Measurements from ENCODE around the gene UBL4B. TPM values are rescaled to one million over a fixed set of nuclear protein-coding genes. Genes with fewer than 3 reads are reported as not detected.

The UBL4B gene
- total RNA-seq, 4 donors from 2014 or later, result 0.16 TPM; not detected in 3

- intact Hi-C loops (cut with DNase I; ENCODE audit: low total_unique reads), result no loop called here
- no peaks in the 10 kb centered on the region for H3K27me3 ChIP-seq
- H3K4me1 ChIP-seq, result no peaks in the 10 kb centered on the region
- DNase-seq (no peak), ATAC-seq (no peak)
- no peaks in the 10 kb centered on the region for H3K9me3 ChIP-seq
- no peak overlapping the region for H3K27ac ChIP-seq
- in situ Hi-C loops (cut with MboI; ENCODE audit: low sequenced_read_pairs in 4 of 4), result no loop called here
- no peak overlapping the region for H3K4me3 ChIP-seq
- TF ChIP-seq POLR2A (IDR thresholded peaks at IDR 0.05) (no peak), CTCF (IDR thresholded peaks at IDR 0.05 in 4 of 5, conservative IDR thresholded peaks at IDR 0.05 in 1 of 5) (no peak)
- H3K36me3 ChIP-seq, result no peaks in the 10 kb centered on the region
Measured at GRCh38 chr1:110098222-110099026, 13.8 kb upstream of the UBL4B start.

GRCh38 chr1:110100335-110100734, 11.9 kb upstream of the UBL4B start:
- H3K4me3 ChIP-seq, result no peak overlapping the region
- no peaks in the 10 kb centered on the region for H3K9me3 ChIP-seq
- no peaks in the 10 kb centered on the region for H3K4me1 ChIP-seq
- no peak overlapping the region for H3K27ac ChIP-seq
- intact Hi-C loops (cut with DNase I; ENCODE audit: low total_unique reads) (no loop called here), in situ Hi-C loops (cut with MboI; ENCODE audit: low sequenced_read_pairs in 4 of 4) (loop anchor here in 2 of 4 donors (10.0 kb wide), 1 partner anchor 46 kb away; no protein-coding TSS in a partner anchor)
- TF ChIP-seq POLR2A (IDR thresholded peaks at IDR 0.05) (no peak), CTCF (IDR thresholded peaks at IDR 0.05 in 4 of 5, conservative IDR thresholded peaks at IDR 0.05 in 1 of 5) (no peak)
- H3K27me3 ChIP-seq, result no peaks in the 10 kb centered on the region
- ATAC-seq (no peak), DNase-seq (no peak)
- no peaks in the 10 kb centered on the region for H3K36me3 ChIP-seq

GRCh38 chr1:110102081-110102480, 10.2 kb upstream of the UBL4B start:
- in situ Hi-C loops (cut with MboI; ENCODE audit: low sequenced_read_pairs in 4 of 4), result loop anchor here in 2 of 4 donors (10.0 kb wide), 1 partner anchor 47 kb away; no protein-coding TSS in a partner anchor
- H3K4me1 ChIP-seq, result no peaks in the 10 kb centered on the region
- no peak for TF ChIP-seq CTCF (IDR thresholded peaks at IDR 0.05 in 4 of 5, conservative IDR thresholded peaks at IDR 0.05 in 1 of 5)
- no peak for TF ChIP-seq POLR2A (IDR thresholded peaks at IDR 0.05)
- H3K36me3 ChIP-seq, result no peaks in the 10 kb centered on the region
- H3K27me3 ChIP-seq, result no peaks in the 10 kb centered on the region
- H3K9me3 ChIP-seq, result no peaks in the 10 kb centered on the region
- ATAC-seq, result no peak
- DNase-seq, result no peak
- H3K27ac ChIP-seq, result no peak overlapping the region
- intact Hi-C loops (cut with DNase I; ENCODE audit: low total_unique reads), result no loop called here
- no peak overlapping the region for H3K4me3 ChIP-seq

GRCh38 chr1:110106013-110106941, 6.0 kb upstream of the UBL4B start:
- no peaks in the 10 kb centered on the region for H3K36me3 ChIP-seq
- peak; percentile 33 to 55 for DNase-seq
- H3K27ac ChIP-seq, result no peak overlapping the region
- H3K4me1 ChIP-seq, result no peaks in the 10 kb centered on the region
- peak; percentile 83 to 87 for ATAC-seq
- H3K4me3 ChIP-seq, result no peak overlapping the region
- TF ChIP-seq POLR2A (IDR thresholded peaks at IDR 0.05) (no peak), CTCF (IDR thresholded peaks at IDR 0.05 in 4 of 5, conservative IDR thresholded peaks at IDR 0.05 in 1 of 5) (peak; percentile 71 to 95 (median 82))
- peaks cover 0 to 5% (median 0%) of the 10 kb centered on the region in 3 donors for H3K27me3 ChIP-seq
- in situ Hi-C loops (cut with MboI; ENCODE audit: low sequenced_read_pairs in 4 of 4), result loop anchor here (5.0 to 10.0 kb wide), 2 partner anchors 51 to 54 kb away; no protein-coding TSS in a partner anchor
- H3K9me3 ChIP-seq, result no peaks in the 10 kb centered on the region
- intact Hi-C loops (cut with DNase I; ENCODE audit: low total_unique reads), result loop anchor here (1.0 kb wide), 2 partner anchors 53 to 77 kb away; no protein-coding TSS in a partner anchor

Measured in gastrocnemius medialis (tissue), 4 donors.